Activated CD4-positive, alpha-beta memory T cell treated with anti-CD3 and anti-CD28 coated beads for 36 hours (primary cell): ENCODE results near the gene MON2. TPM values are rescaled to one million over a fixed set of nuclear protein-coding genes. Genes with fewer than 3 reads are reported as not detected.
A peak's percentile ranks its signal among the peaks of the same experiment; 100 is the strongest.

Experiments used
- CTCF ChIA-PET: fragments of 350-600 bp; sonication (Branson Sonifier 250); formaldehyde crosslinking; loops from one replicate; lab custom pipeline; 2021; ENCODE audit warnings: antibody characterized with exemption, inconsistent platforms; lab: Charles Lee
- POLR2A ChIA-PET: fragments of 350-600 bp; sonication (Branson Sonifier 250); formaldehyde crosslinking; loops from one replicate; lab custom pipeline; 2021; ENCODE audit warnings: antibody characterized with exemption; lab: Charles Lee
- DNase-seq: peaks from one replicate; pipeline ENCODE4 v3.0.0-alpha.2; 2020
- H3K27ac Mint-ChIP-seq: one replicate; pipeline ENCODE4 v1.8.0; 2021; ENCODE audit warnings: mixed read lengths
- H3K27me3 Mint-ChIP-seq: one replicate; pipeline ENCODE4 v1.8.0; 2021; ENCODE audit warnings: mixed read lengths
- H3K36me3 Mint-ChIP-seq: one replicate; pipeline ENCODE4 v1.8.0; 2021; ENCODE audit warnings: mixed read lengths
- H3K4me1 Mint-ChIP-seq: one replicate; pipeline ENCODE4 v1.8.0; 2021; ENCODE audit warnings: low read depth, mixed read lengths
- H3K4me3 Mint-ChIP-seq: one replicate; pipeline ENCODE4 v1.8.0; 2021; ENCODE audit warnings: mild to moderate bottlenecking, mixed read lengths
- H3K9me3 Mint-ChIP-seq: one replicate; pipeline ENCODE4 v1.8.0; 2021; ENCODE audit warnings: mixed read lengths
- intact Hi-C: fragments of 100-400 bp; cut with micrococcal nuclease; formaldehyde crosslinking; loops from one replicate; pipeline ENCODE4 v1.15.1; 2023
- total RNA-seq, 2 experiments: library from RNA; stranded (reverse); gene quantifications; one replicate each; pipeline ENCODE4 v1.2.3, GENCODE V29; 2021

MON2 gene
- total RNA-seq, 2 experiments from 2014 or later, result 29.2 to 35.1 TPM

DNA sequence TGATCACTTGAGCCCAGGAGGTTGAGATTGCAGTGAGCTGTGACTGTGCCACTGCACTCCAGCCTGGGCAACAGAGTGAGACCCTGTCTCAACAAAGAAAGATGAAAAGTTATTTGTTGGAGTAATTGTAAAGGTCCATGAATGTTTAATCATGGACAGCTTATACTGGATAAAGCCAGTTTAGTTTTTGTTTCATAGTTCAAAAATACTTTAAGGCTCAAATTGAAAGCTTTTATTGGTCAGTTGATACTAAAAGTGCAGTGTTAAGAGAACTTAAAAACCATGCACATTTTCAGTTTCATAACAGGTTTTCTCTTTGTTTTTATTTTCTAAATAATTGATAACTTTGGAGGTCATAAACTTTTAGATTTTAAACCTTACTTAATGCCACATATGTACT is 108.4 kb downstream of the MON2 start:
- H3K4me3 Mint-ChIP-seq, result no peak overlapping the region
- no peak for DNase-seq
- no peaks in the 10 kb centered on the region for H3K9me3 Mint-ChIP-seq
- no peak overlapping the region for H3K27ac Mint-ChIP-seq
- H3K36me3 Mint-ChIP-seq, result peaks cover 11% of the 10 kb centered on the region
- no peaks in the 10 kb centered on the region for H3K4me1 Mint-ChIP-seq
- ChIA-PET POLR2A (no interaction called here), CTCF (interaction anchor here (0.8 to 1.6 kb wide), 4 partner anchors 8 to 224 kb away, joined by 3 to 5 read pairs (median 4); no protein-coding TSS in a partner anchor)
- intact Hi-C loops, result no loop called here
- H3K27me3 Mint-ChIP-seq, result no peaks in the 10 kb centered on the region

GRCh38 chr12:62576503-62576902 is 109.9 kb downstream of the MON2 start:
- CTCF ChIA-PET, result interaction anchor here (0.7 to 12.0 kb wide), 2 partner anchors 27 to 221 kb away, joined by 3 to 205 read pairs; no protein-coding TSS in a partner anchor
- Mint-ChIP-seq H3K27me3 (no peaks in the 10 kb centered on the region), H3K4me3 (no peak overlapping the region), H3K27ac (no peak overlapping the region), H3K9me3 (no peaks in the 10 kb centered on the region), H3K36me3 (peaks cover 10% of the 10 kb centered on the region), H3K4me1 (no peaks in the 10 kb centered on the region)
- POLR2A ChIA-PET, result no interaction called here
- DNase-seq, result no peak
- intact Hi-C loops, result no loop called here

- ChIA-PET CTCF (interaction anchor here (2.1 to 12.0 kb wide), 2 partner anchors 219 to 234 kb away, joined by 8 to 205 read pairs; no protein-coding TSS in a partner anchor), POLR2A (no interaction called here)
- Mint-ChIP-seq H3K27me3 (no peaks in the 10 kb centered on the region), H3K4me1 (no peaks in the 10 kb centered on the region), H3K9me3 (no peaks in the 10 kb centered on the region), H3K36me3 (peaks cover 15% of the 10 kb centered on the region), H3K4me3 (no peak overlapping the region), H3K27ac (no peak overlapping the region)
- no peak for DNase-seq
- intact Hi-C loops, result no loop called here
These were observed 112.1 kb downstream of the MON2 start for GRCh38 chr12:62578726-62579125.

DNA sequence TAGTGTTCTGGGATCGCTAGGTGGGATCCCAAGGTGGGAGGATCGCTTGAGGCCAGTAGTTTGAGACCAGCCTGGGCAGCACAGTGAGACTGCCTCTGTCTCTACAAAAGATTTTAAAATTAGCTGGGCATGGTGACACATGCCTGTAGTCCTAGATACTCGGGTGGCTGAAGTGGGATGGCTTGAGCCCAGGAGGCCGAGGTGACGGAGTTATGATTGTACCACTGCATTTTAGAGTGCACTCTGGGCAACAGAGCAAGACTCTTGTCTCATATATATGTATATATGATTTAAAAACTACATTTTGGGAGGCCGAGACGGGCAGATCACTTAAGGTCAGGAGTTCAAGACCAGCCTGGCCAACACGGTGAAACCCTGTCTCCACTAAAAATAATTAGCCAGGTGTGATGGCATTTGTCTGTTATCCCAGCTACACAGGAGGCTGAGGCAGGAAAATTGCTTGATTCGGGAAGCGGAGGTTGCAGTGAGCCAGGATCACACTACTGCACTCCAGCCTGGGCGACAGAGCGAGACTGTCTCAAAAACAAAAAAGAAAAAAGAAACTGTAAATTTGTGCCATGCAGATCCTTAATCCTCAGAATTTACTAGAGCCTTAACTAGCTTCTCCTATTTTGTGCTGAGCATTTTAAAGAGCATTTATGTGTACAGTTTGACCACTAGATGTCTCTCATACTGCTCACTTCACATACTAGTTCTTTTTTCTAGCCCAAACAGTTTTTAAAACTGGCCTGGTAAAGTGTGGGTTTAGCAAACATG is 114.8 kb downstream of the MON2 start:
- CTCF ChIA-PET, result interaction anchor here (0.5 to 12.0 kb wide), 24 partner anchors 12 to 487 kb away, joined by 3 to 205 read pairs (median 4); no protein-coding TSS in a partner anchor
- Mint-ChIP-seq H3K36me3 (peaks cover 10% of the 10 kb centered on the region), H3K9me3 (no peaks in the 10 kb centered on the region), H3K27ac (no peak overlapping the region), H3K27me3 (no peaks in the 10 kb centered on the region), H3K4me3 (no peak overlapping the region), H3K4me1 (no peaks in the 10 kb centered on the region)
- POLR2A ChIA-PET, result no interaction called here
- no peak for DNase-seq
- intact Hi-C loops, result loop anchor here (1.0 to 5.0 kb wide), 2 partner anchors 144 to 213 kb away; no protein-coding TSS in a partner anchor

GRCh38 chr12:62582065-62582366 is 115.4 kb downstream of the MON2 start:
- Mint-ChIP-seq H3K9me3 (no peaks in the 10 kb centered on the region), H3K36me3 (peaks cover 12% of the 10 kb centered on the region), H3K4me1 (no peaks in the 10 kb centered on the region), H3K4me3 (no peak overlapping the region), H3K27ac (no peak overlapping the region), H3K27me3 (no peaks in the 10 kb centered on the region)
- ChIA-PET CTCF (interaction anchor here (0.8 to 12.0 kb wide), 21 partner anchors 8 to 232 kb away, joined by 3 to 205 read pairs (median 4); no protein-coding TSS in a partner anchor), POLR2A (no interaction called here)
- DNase-seq, result no peak
- intact Hi-C loops, result loop anchor here (5.0 kb wide), 1 partner anchor 145 kb away; no protein-coding TSS in a partner anchor

DNA sequence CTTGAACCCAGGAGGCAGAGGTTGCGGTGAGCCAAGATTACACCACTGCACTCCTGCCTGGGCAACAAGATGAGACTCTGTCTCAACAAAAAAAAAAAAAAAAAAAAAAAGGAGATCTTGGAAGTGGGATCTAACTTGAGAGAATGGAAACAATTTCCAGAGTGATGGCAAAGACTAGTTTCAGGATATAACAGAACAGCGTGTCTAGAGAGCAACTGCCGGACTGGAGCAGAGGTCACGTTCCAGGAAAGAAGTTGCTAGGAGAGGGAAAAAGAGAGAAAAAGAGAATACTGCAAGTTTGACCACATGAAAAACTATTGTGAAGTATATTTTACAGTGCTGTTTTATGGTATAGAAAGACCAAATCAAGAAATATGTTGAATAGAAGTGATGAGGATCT is 118.0 kb downstream of the MON2 start:
- intact Hi-C loops, result loop anchor here (5.0 kb wide), 1 partner anchor 147 kb away; no protein-coding TSS in a partner anchor
- Mint-ChIP-seq H3K27ac (no peak overlapping the region), H3K4me3 (no peak overlapping the region), H3K27me3 (no peaks in the 10 kb centered on the region), H3K4me1 (no peaks in the 10 kb centered on the region), H3K36me3 (peaks cover 15% of the 10 kb centered on the region), H3K9me3 (no peaks in the 10 kb centered on the region)
- DNase-seq, result no peak
- ChIA-PET CTCF (interaction anchor here (12.0 kb wide), 1 partner anchor 213 kb away, joined by 205 read pairs; no protein-coding TSS in a partner anchor), POLR2A (no interaction called here)

DNA sequence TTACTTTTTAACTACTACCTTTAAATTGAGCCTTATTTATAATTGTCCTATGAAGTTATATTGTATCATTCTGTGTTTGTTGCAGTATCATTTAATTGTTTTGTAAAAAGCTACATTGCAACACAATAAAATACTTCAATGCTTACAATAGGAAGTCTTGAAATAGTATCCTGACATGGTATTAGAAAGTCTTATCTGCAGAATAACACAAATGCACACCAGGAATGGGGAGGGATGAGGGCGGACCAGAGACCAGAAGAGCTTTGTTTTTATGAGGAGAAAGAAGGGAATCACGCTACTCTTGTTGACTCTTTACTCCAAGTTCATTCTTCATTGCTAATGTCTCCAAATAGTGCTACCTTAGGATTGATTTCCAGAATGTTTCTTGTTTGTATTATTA is 120.2 kb downstream of the MON2 start:
- no peaks in the 10 kb centered on the region for H3K9me3 Mint-ChIP-seq
- H3K36me3 Mint-ChIP-seq, result peaks cover 24% of the 10 kb centered on the region
- intact Hi-C loops, result no loop called here
- H3K4me1 Mint-ChIP-seq, result no peaks in the 10 kb centered on the region
- no peaks in the 10 kb centered on the region for H3K27me3 Mint-ChIP-seq
- ChIA-PET CTCF (interaction anchor here (0.6 to 12.0 kb wide), 2 partner anchors 65 to 210 kb away, joined by 3 to 205 read pairs; no protein-coding TSS in a partner anchor), POLR2A (interaction anchor here (1.4 kb wide), 1 partner anchor 16 kb away, joined by 3 read pairs; no protein-coding TSS in a partner anchor)
- H3K4me3 Mint-ChIP-seq, result no peak overlapping the region
- DNase-seq, result no peak
- no peak overlapping the region for H3K27ac Mint-ChIP-seq

DNA sequence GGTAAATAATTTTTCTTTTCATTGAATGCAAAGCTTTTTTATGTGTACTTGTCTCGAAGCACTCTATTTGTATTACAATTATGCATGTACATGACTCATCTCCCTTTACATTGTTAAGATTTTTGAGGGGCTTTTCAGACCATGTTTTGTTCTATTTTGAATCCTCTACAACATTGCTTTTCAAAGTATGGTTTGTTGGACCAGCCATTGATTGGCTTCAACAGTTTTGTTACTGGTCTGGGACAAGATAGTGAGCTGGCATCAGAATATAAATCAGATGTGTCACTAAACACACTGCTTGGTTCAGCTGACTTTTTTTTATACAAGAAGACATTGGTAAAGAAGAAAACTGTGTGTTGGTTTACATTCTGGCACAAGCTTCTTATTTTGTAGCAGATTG is 122.3 kb downstream of the MON2 start:
- H3K36me3 Mint-ChIP-seq, result peaks cover 18% of the 10 kb centered on the region
- intact Hi-C loops, result no loop called here
- no peak for DNase-seq
- ChIA-PET POLR2A (no interaction called here), CTCF (no interaction called here)
- no peaks in the 10 kb centered on the region for H3K9me3 Mint-ChIP-seq
- no peaks in the 10 kb centered on the region for H3K4me1 Mint-ChIP-seq
- H3K27ac Mint-ChIP-seq, result no peak overlapping the region
- no peak overlapping the region for H3K4me3 Mint-ChIP-seq
- H3K27me3 Mint-ChIP-seq, result no peaks in the 10 kb centered on the region

DNA sequence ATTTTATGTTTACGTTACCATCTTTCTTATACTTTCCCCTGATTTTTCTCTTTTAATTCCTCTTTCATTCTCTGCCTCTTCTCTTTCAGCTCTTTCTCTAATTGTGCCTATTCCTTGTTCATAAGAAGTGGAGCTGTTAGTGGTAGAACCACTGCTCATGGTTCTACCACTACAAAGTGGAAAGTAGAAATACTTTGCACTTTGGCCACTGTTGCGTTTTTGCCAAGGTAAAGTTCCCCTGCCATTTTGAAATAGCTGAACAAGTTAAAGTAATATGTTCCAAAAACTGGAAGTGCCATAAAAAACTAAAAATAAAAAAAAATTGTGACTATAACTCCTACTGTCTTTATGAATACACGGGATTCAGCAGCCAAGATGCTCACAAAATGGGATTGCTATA is 130.6 kb downstream of the MON2 start:
- Mint-ChIP-seq H3K4me1 (peaks cover 7% of the 10 kb centered on the region), H3K36me3 (peaks cover 1% of the 10 kb centered on the region), H3K27ac (no peak overlapping the region), H3K9me3 (no peaks in the 10 kb centered on the region), H3K4me3 (no peak overlapping the region), H3K27me3 (no peaks in the 10 kb centered on the region)
- CTCF ChIA-PET, result no interaction called here
- intact Hi-C loops, result no loop called here
- DNase-seq, result no peak
- POLR2A ChIA-PET, result no interaction called here

DNA sequence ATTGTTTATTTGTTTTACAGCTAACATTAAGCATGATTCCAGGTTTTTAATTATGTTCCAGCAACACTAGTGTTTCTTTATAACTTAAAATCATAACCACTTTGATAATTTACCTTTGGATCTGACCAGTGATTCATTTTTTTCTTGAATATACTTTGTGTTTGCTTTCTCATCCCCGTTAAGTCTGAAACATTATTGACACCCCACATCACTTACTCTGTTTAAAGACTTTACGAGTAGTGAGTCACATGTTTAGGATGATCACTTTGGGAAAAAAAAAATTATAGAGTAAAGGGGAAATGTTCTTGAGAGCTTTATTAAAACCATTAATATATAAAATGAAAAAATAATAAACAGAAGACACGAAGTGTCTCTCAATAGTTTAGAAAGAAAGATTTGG is 132.2 kb downstream of the MON2 start:
- no peak for DNase-seq
- POLR2A ChIA-PET, result no interaction called here
- no peaks in the 10 kb centered on the region for H3K27me3 Mint-ChIP-seq
- intact Hi-C loops, result no loop called here
- no peak overlapping the region for H3K4me3 Mint-ChIP-seq
- peaks cover 7% of the 10 kb centered on the region for H3K4me1 Mint-ChIP-seq
- CTCF ChIA-PET, result no interaction called here
- no peaks in the 10 kb centered on the region for H3K9me3 Mint-ChIP-seq
- H3K36me3 Mint-ChIP-seq, result peaks cover 1% of the 10 kb centered on the region
- H3K27ac Mint-ChIP-seq, result no peak overlapping the region

GRCh38 chr12:62599854-62600437 is 133.3 kb downstream of the MON2 start:
- CTCF ChIA-PET, result interaction anchor here (0.8 to 1.3 kb wide), 2 partner anchors 19 to 194 kb away, joined by 3 to 11 read pairs; no protein-coding TSS in a partner anchor
- Mint-ChIP-seq H3K9me3 (no peaks in the 10 kb centered on the region), H3K27me3 (no peaks in the 10 kb centered on the region), H3K36me3 (peaks cover 3% of the 10 kb centered on the region), H3K27ac (no peak overlapping the region), H3K4me3 (no peak overlapping the region), H3K4me1 (peaks cover 13% of the 10 kb centered on the region)
- POLR2A ChIA-PET, result no interaction called here
- DNase-seq, result no peak
- intact Hi-C loops, result loop anchor here (10.0 kb wide), 2 partner anchors 165 to 1805 kb away; partner anchors contain the start of gene XPOT

GRCh38 chr12:62601765-62602164 is 135.1 kb downstream of the MON2 start:
- ChIA-PET POLR2A (interaction anchor here (1.3 to 2.0 kb wide), 3 partner anchors 15 to 135 kb away, joined by 3 to 14 read pairs (median 4); partner anchors contain the start of gene MON2), CTCF (interaction anchor here (1.1 to 1.9 kb wide), 2 partner anchors 39 to 346 kb away, joined by 3 to 5 read pairs; no protein-coding TSS in a partner anchor)
- no peak for DNase-seq
- Mint-ChIP-seq H3K36me3 (peaks cover 8% of the 10 kb centered on the region), H3K27me3 (no peaks in the 10 kb centered on the region), H3K27ac (peak overlapping the region; percentile 99), H3K4me3 (peak overlapping the region; percentile 84), H3K4me1 (peaks cover 30% of the 10 kb centered on the region), H3K9me3 (no peaks in the 10 kb centered on the region)
- intact Hi-C loops, result loop anchor here (1.0 to 10.0 kb wide), 6 partner anchors 40 to 1803 kb away; partner anchors contain the start of genes MON2, USP15 and XPOT
